ENCODE results near the gene FNDC3B. TPM values are rescaled to one million over a fixed set of nuclear protein-coding genes. Genes with fewer than 3 reads are reported as not detected.

Gene FNDC3B
- total and polyA plus RNA-seq, 7 donors, result 16.2 to 93.9 (median 50.3) TPM

- WGBS, 2 donors, result 66 to 76% methylated on average over 2 of the region's 2 CpGs
- Histone ChIP-seq H3K36me3 (no peaks in the 10 kb centered on the region), H3K27me3 (no peaks in the 10 kb centered on the region), H3K9me3 (no peaks in the 10 kb centered on the region), H3K4me3 (no peak overlapping the region), H3K4me1 (peaks cover 0 to 79% (median 52%) of the 10 kb centered on the region in 4 donors), H3K27ac (peak overlapping the region in 1 of 4 donors; percentile 32)
- intact Hi-C loops (cut with DNase I), result no loop called here
- no peak for DNase-seq
- TF ChIP-seq POLR2A (IDR thresholded peaks at IDR 0.05) (no peak), EP300 (IDR thresholded peaks at IDR 0.05) (no peak), POLR2AphosphoS5 (IDR thresholded peaks at IDR 0.05) (no peak), CTCF (IDR thresholded peaks at IDR 0.05) (no peak)
Measured at GRCh38 chr3:172134352-172134751, 95.0 kb downstream of the FNDC3B start.

- Histone ChIP-seq H3K27me3 (no peaks in the 10 kb centered on the region), H3K27ac (peak overlapping the region in 2 of 4 donors; percentile 24 to 76), H3K9me3 (no peaks in the 10 kb centered on the region), H3K36me3 (no peaks in the 10 kb centered on the region), H3K4me1 (peaks cover 0 to 79% (median 56%) of the 10 kb centered on the region in 4 donors), H3K4me3 (no peak overlapping the region)
- DNase-seq, result no peak
- WGBS, 2 donors, result 34 to 71% methylated on average over 1 of the region's 1 CpG
- intact Hi-C loops (cut with DNase I), result no loop called here
- no peak for TF ChIP-seq POLR2AphosphoS5 (IDR thresholded peaks at IDR 0.05)
- no peak for TF ChIP-seq POLR2A (IDR thresholded peaks at IDR 0.05)
- TF ChIP-seq CTCF (IDR thresholded peaks at IDR 0.05), result no peak
- TF ChIP-seq EP300 (IDR thresholded peaks at IDR 0.05), result no peak
Measured at GRCh38 chr3:172135185-172135584, 95.8 kb downstream of the FNDC3B start.

GRCh38 chr3:172135820-172136219, 96.4 kb downstream of the FNDC3B start:
- peaks cover 0 to 79% (median 56%) of the 10 kb centered on the region in 4 donors for H3K4me1 ChIP-seq
- TF ChIP-seq POLR2AphosphoS5 (IDR thresholded peaks at IDR 0.05), result peak in 1 of 4 donors; percentile 5
- TF ChIP-seq CTCF (IDR thresholded peaks at IDR 0.05), result no peak
- DNase-seq, result no peak
- H3K9me3 ChIP-seq, result no peaks in the 10 kb centered on the region
- peak overlapping the region in 3 of 4 donors; percentile 24 to 76 (median 31) for H3K27ac ChIP-seq
- intact Hi-C loops (cut with DNase I), result no loop called here
- H3K27me3 ChIP-seq, result no peaks in the 10 kb centered on the region
- H3K36me3 ChIP-seq, result no peaks in the 10 kb centered on the region
- no peak overlapping the region for H3K4me3 ChIP-seq
- WGBS, 2 donors, result 86% methylated on average over 2 of the region's 2 CpGs

GRCh38 chr3:172136330-172136729, 97.0 kb downstream of the FNDC3B start:
- H3K36me3 ChIP-seq, result no peaks in the 10 kb centered on the region
- DNase-seq, result no peak
- peak overlapping the region in 3 of 4 donors; percentile 24 to 76 (median 31) for H3K27ac ChIP-seq
- H3K27me3 ChIP-seq, result no peaks in the 10 kb centered on the region
- H3K4me1 ChIP-seq, result peaks cover 0 to 84% (median 61%) of the 10 kb centered on the region in 4 donors
- 72 to 87% methylated on average over 1 of the region's 1 CpG for WGBS, 2 donors
- H3K4me3 ChIP-seq, result no peak overlapping the region
- no peak for TF ChIP-seq CTCF (IDR thresholded peaks at IDR 0.05)
- TF ChIP-seq EP300 (IDR thresholded peaks at IDR 0.05), result no peak
- TF ChIP-seq POLR2A (IDR thresholded peaks at IDR 0.05), result no peak
- TF ChIP-seq POLR2AphosphoS5 (IDR thresholded peaks at IDR 0.05), result no peak
- H3K9me3 ChIP-seq, result no peaks in the 10 kb centered on the region
- intact Hi-C loops (cut with DNase I), result no loop called here
